Measurements from ENCODE around the gene RALGAPA1.
"Not testable (repeated sequence)": the region's sequence is repeated elsewhere in the genome, so short reads cannot be mapped to it uniquely, and the experiment has no call there.

Gene RALGAPA1

GRCh38 chr14:35632676-35633075 is 176.4 kb downstream of the RALGAPA1 start:
- DNase-seq (ENCODE audit: insufficient read length, low spot score) (no peak), FAIRE-seq (no peak)

GRCh38 chr14:35632271-35632670 is 176.8 kb downstream of the RALGAPA1 start:
- no peak for DNase-seq (ENCODE audit: insufficient read length, low spot score)
- no peak for FAIRE-seq

- no peak for DNase-seq (ENCODE audit: insufficient read length, low spot score)
- FAIRE-seq = no peak
Measured at GRCh38 chr14:35631071-35631805, 177.9 kb downstream of the RALGAPA1 start.

GRCh38 chr14:35628989-35629388 is 180.1 kb downstream of the RALGAPA1 start:
- no peak for FAIRE-seq
- DNase-seq (ENCODE audit: insufficient read length, low spot score) = no peak

GRCh38 chr14:35626947-35627346 is 182.1 kb downstream of the RALGAPA1 start:
- DNase-seq (ENCODE audit: insufficient read length, low spot score); FAIRE-seq: not testable (repeated sequence)

GRCh38 chr14:35621996-35622395 is 187.1 kb downstream of the RALGAPA1 start:
- not testable (repeated sequence) for FAIRE-seq; DNase-seq (ENCODE audit: insufficient read length, low spot score)

GRCh38 chr14:35619998-35620397 is 189.1 kb downstream of the RALGAPA1 start:
- DNase-seq (ENCODE audit: insufficient read length, low spot score); FAIRE-seq: not testable (repeated sequence)

- FAIRE-seq; DNase-seq (ENCODE audit: insufficient read length, low spot score): not testable (repeated sequence)
Measured at GRCh38 chr14:35619461-35619860, 189.6 kb downstream of the RALGAPA1 start.

GRCh38 chr14:35617500-35617899 is 191.6 kb downstream of the RALGAPA1 start:
- DNase-seq (ENCODE audit: insufficient read length, low spot score) (no peak), FAIRE-seq (no peak)

- FAIRE-seq (no peak), DNase-seq (ENCODE audit: insufficient read length, low spot score) (no peak)
Measured at GRCh38 chr14:35607380-35607779, 201.7 kb downstream of the RALGAPA1 start.

- no peak for DNase-seq (ENCODE audit: insufficient read length, low spot score)
- no peak for FAIRE-seq
Measured at GRCh38 chr14:35600253-35600652, 208.8 kb downstream of the RALGAPA1 start.

- no peak for FAIRE-seq
- DNase-seq (ENCODE audit: insufficient read length, low spot score) = no peak
Measured at GRCh38 chr14:35594616-35595015, 214.5 kb downstream of the RALGAPA1 start.

GRCh38 chr14:35587373-35587772 is 221.7 kb downstream of the RALGAPA1 start:
- not testable (repeated sequence) for FAIRE-seq; DNase-seq (ENCODE audit: insufficient read length, low spot score)

GRCh38 chr14:35578639-35579038 is 230.5 kb downstream of the RALGAPA1 start:
- DNase-seq (ENCODE audit: insufficient read length, low spot score) = no peak

GRCh38 chr14:35578135-35578534 is 231.0 kb downstream of the RALGAPA1 start:
- FAIRE-seq (no peak), DNase-seq (ENCODE audit: insufficient read length, low spot score) (no peak)

More at GRCh38 chr14:35578639-35579038, 230.5 kb downstream of the RALGAPA1 start:
- no peak for FAIRE-seq

- FAIRE-seq = no peak
- DNase-seq (ENCODE audit: insufficient read length, low spot score) = no peak
Measured at GRCh38 chr14:35576856-35577255, 232.2 kb downstream of the RALGAPA1 start.

GRCh38 chr14:35576260-35576659 is 232.8 kb downstream of the RALGAPA1 start:
- DNase-seq (ENCODE audit: insufficient read length, low spot score) = no peak
- no peak for FAIRE-seq

GRCh38 chr14:35573911-35574310 is 235.2 kb downstream of the RALGAPA1 start:
- FAIRE-seq (no peak), DNase-seq (ENCODE audit: insufficient read length, low spot score) (no peak)

- no peak for FAIRE-seq
- no peak for DNase-seq (ENCODE audit: insufficient read length, low spot score)
Measured at GRCh38 chr14:35571598-35571997, 237.5 kb downstream of the RALGAPA1 start.

- no peak for DNase-seq (ENCODE audit: insufficient read length, low spot score)
- FAIRE-seq = no peak
Measured at GRCh38 chr14:35565871-35566464, 243.1 kb downstream of the RALGAPA1 start.

GRCh38 chr14:35558680-35559079 is 250.4 kb downstream of the RALGAPA1 start:
- DNase-seq (ENCODE audit: insufficient read length, low spot score) (no peak), FAIRE-seq (no peak)

GRCh38 chr14:35557221-35557747 is 251.8 kb downstream of the RALGAPA1 start:
- DNase-seq (ENCODE audit: insufficient read length, low spot score) = no peak
- FAIRE-seq = no peak
